GM12878 (cell line): ENCODE measurements around the gene FAM53B.

Experiments used
- CHD1 ChIP-seq: IDR thresholded peaks from 2 replicates; pipeline ENCODE4 v1.6.1; 2012; ENCODE audit warnings: low read depth, low read length, improper control_type of control experiment
- MYC ChIP-seq: IDR thresholded peaks from 2 replicates; pipeline ENCODE4 v1.6.1; 2011; ENCODE audit warnings: mild to moderate bottlenecking, low read length, moderate library complexity, inconsistent platforms; ENCODE audit not compliant: insufficient read depth, insufficient replicate concordance, insufficient read length, severe bottlenecking
- NR2F1 ChIP-seq: fragments of 450-650 bp; conservative IDR thresholded peaks from 2 replicates; pipeline ENCODE4 v1.6.1; 2017; ENCODE audit warnings: mild to moderate bottlenecking
- TAF1 ChIP-seq: IDR thresholded peaks from 2 replicates; pipeline ENCODE4 v1.6.1; 2011; ENCODE audit warnings: mild to moderate bottlenecking, low read depth, low read length, borderline replicate concordance
- YY1 ChIP-seq: IDR thresholded peaks from 2 replicates; pipeline ENCODE4 v1.6.1; 2011; ENCODE audit warnings: low read depth, mild to moderate bottlenecking, low read length
- ZNF24 ChIP-seq: fragments of 450-650 bp; IDR thresholded peaks from 2 replicates; pipeline ENCODE4 v1.6.1; 2017; ENCODE audit warnings: antibody characterized with exemption, mild to moderate bottlenecking
- TF ChIP-seq, protein P1 (sequence below), 3 experiments: IDR thresholded peaks in 2 of 3; conservative IDR thresholded peaks in 1 of 3; 2 replicates each; pipeline ENCODE4 v1.5.1; 2011; ENCODE audit warnings: low read depth in 3 of 3, low read length in 3 of 3, mild to moderate bottlenecking in 3 of 3, control low read depth in 2 of 3, moderate library complexity in 2 of 3, inconsistent platforms in 1 of 3, mixed read lengths in 1 of 3; ENCODE audit not compliant: control insufficient read depth in 2 of 3, insufficient read depth in 1 of 3; ENCODE audit errors: extremely low read depth in 1 of 3
- TF ChIP-seq, protein P2 (sequence below): fragments of 450-650 bp; IDR thresholded peaks from 2 replicates; pipeline ENCODE4 v1.6.1; 2017; ENCODE audit warnings: mild to moderate bottlenecking
- TF ChIP-seq, protein P3 (sequence below): IDR thresholded peaks from 2 replicates; pipeline ENCODE4 v1.6.1; 2012; ENCODE audit warnings: mild to moderate bottlenecking, low read depth, low read length

DNA sequence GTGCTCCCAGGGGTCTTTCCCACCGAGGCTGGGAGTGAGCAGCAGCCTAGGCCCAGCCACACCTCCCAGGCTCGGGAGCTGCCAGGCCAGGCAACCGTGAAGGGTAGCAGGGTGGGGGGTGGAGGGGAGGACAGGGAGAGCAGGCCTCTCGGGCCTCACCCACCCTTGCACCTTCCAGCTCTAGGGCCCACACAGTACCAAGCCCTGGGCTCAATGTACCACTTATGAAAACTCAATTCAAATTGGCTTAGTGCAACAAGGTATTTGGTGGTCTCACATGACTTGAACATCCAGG, 127.4 kb downstream of the FAM53B start:
- TF ChIP-seq MYC, result no peak
- no peak for TF ChIP-seq CHD1
- TF ChIP-seq, protein P1, sequence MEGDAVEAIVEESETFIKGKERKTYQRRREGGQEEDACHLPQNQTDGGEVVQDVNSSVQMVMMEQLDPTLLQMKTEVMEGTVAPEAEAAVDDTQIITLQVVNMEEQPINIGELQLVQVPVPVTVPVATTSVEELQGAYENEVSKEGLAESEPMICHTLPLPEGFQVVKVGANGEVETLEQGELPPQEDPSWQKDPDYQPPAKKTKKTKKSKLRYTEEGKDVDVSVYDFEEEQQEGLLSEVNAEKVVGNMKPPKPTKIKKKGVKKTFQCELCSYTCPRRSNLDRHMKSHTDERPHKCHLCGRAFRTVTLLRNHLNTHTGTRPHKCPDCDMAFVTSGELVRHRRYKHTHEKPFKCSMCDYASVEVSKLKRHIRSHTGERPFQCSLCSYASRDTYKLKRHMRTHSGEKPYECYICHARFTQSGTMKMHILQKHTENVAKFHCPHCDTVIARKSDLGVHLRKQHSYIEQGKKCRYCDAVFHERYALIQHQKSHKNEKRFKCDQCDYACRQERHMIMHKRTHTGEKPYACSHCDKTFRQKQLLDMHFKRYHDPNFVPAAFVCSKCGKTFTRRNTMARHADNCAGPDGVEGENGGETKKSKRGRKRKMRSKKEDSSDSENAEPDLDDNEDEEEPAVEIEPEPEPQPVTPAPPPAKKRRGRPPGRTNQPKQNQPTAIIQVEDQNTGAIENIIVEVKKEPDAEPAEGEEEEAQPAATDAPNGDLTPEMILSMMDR (IDR thresholded peaks at IDR 0.05 in 2 of 3, conservative IDR thresholded peaks at IDR 0.05 in 1 of 3; ENCODE audit: control insufficient read depth in 2 of 3, extremely low read depth in 1 of 3, insufficient read depth in 1 of 3, low read depth in 3 of 3, low read length in 3 of 3), result no peak
- TF ChIP-seq, protein P2, sequence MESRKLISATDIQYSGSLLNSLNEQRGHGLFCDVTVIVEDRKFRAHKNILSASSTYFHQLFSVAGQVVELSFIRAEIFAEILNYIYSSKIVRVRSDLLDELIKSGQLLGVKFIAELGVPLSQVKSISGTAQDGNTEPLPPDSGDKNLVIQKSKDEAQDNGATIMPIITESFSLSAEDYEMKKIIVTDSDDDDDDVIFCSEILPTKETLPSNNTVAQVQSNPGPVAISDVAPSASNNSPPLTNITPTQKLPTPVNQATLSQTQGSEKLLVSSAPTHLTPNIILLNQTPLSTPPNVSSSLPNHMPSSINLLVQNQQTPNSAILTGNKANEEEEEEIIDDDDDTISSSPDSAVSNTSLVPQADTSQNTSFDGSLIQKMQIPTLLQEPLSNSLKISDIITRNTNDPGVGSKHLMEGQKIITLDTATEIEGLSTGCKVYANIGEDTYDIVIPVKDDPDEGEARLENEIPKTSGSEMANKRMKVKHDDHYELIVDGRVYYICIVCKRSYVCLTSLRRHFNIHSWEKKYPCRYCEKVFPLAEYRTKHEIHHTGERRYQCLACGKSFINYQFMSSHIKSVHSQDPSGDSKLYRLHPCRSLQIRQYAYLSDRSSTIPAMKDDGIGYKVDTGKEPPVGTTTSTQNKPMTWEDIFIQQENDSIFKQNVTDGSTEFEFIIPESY, result no peak
- TF ChIP-seq NR2F1, result no peak
- no peak for TF ChIP-seq TAF1
- TF ChIP-seq, protein P3, sequence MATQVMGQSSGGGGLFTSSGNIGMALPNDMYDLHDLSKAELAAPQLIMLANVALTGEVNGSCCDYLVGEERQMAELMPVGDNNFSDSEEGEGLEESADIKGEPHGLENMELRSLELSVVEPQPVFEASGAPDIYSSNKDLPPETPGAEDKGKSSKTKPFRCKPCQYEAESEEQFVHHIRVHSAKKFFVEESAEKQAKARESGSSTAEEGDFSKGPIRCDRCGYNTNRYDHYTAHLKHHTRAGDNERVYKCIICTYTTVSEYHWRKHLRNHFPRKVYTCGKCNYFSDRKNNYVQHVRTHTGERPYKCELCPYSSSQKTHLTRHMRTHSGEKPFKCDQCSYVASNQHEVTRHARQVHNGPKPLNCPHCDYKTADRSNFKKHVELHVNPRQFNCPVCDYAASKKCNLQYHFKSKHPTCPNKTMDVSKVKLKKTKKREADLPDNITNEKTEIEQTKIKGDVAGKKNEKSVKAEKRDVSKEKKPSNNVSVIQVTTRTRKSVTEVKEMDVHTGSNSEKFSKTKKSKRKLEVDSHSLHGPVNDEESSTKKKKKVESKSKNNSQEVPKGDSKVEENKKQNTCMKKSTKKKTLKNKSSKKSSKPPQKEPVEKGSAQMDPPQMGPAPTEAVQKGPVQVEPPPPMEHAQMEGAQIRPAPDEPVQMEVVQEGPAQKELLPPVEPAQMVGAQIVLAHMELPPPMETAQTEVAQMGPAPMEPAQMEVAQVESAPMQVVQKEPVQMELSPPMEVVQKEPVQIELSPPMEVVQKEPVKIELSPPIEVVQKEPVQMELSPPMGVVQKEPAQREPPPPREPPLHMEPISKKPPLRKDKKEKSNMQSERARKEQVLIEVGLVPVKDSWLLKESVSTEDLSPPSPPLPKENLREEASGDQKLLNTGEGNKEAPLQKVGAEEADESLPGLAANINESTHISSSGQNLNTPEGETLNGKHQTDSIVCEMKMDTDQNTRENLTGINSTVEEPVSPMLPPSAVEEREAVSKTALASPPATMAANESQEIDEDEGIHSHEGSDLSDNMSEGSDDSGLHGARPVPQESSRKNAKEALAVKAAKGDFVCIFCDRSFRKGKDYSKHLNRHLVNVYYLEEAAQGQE, result no peak
- TF ChIP-seq YY1, result no peak
- no peak for TF ChIP-seq ZNF24
